ENCODE data around the gene THSD1.
"Not testable (repeated sequence)": the region's sequence is repeated elsewhere in the genome, so short reads cannot be mapped to it uniquely, and the experiment has no call there.

- not testable (repeated sequence) for TF ChIP-seq CTCF, POLR2A (IDR thresholded peaks at IDR 0.05)
Observed at GRCh38 chr13:52373277-52373676, 32.7 kb downstream of the THSD1 start.

Data from esophagus squamous epithelium (tissue), 4 donors.